ENCODE results near the gene VPS13C. TPM values are rescaled to one million over a fixed set of nuclear protein-coding genes. Genes with fewer than 3 reads are reported as not detected.

Gene VPS13C
- polyA plus RNA-seq, 2 of the 4 experiments (the other 2 are of a cell fraction) = 13.2 to 26.5 TPM

DNA sequence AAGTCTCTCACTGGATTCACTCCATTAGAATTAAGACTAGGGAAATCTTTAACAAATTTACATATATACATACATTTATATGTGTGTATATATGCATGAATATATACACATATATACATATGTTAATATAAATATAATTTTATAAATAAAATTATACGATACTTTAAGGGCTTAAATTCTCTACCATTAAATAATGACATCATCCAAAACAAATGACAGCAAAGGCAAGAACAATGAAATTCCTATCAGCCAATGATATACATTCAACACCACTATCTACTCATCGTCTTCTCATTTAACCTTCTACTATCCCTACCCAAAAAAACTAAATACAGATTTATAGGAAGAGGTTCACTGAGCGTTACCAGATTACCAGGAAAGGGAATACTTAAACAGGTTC is 152.0 kb downstream of the VPS13C start:
- Histone ChIP-seq H3K4me2 (no peak overlapping the region), H3K4me3 (no peak overlapping the region), H3K4me1 (peaks cover 8% of the 10 kb centered on the region; the same call in 2 of the 3 replicates), H3K27ac (no peak overlapping the region), H3K9me3 (no peaks in the 10 kb centered on the region)
- FAIRE-seq = no peak
- TF ChIP-seq POLR2A (IDR thresholded peaks at IDR 0.05; ENCODE audit: low read length) (no peak), CHD4 (IDR thresholded peaks at IDR 0.05; ENCODE audit: borderline replicate concordance) (no peak), ZFP36 (IDR thresholded peaks at IDR 0.05; ENCODE audit: borderline replicate concordance, partially characterized antibody) (no peak), MAX (IDR thresholded peaks at IDR 0.05) (no peak), NR3C1 (IDR thresholded peaks at IDR 0.05) (no peak), CHD2 (IDR thresholded peaks at IDR 0.05; ENCODE audit: low read length, partially characterized antibody) (no peak), SMC3 (IDR thresholded peaks at IDR 0.05) (no peak)
- 86% methylated on average over 3 of the region's 3 CpGs for WGBS (ENCODE audit: missing lambda C conversion rate)
- no peak for DNase-seq (ENCODE audit: low read depth in 1 of 2, low spot score in 1 of 2)
- CTCF ChIA-PET = interaction anchor here (0.7 kb wide), 1 partner anchor 9 kb away, joined by 3 read pairs; no protein-coding TSS in a partner anchor
- POLR2A ChIA-PET = no interaction called here
- ATAC-seq = no peak

GRCh38 chr15:61907753-61908086 is 152.5 kb downstream of the VPS13C start:
- 88% methylated on average over 1 of the region's 1 CpG for WGBS (ENCODE audit: missing lambda C conversion rate)
- H3K4me3 ChIP-seq = no peak overlapping the region
- H3K9me3 ChIP-seq = no peaks in the 10 kb centered on the region
- H3K27ac ChIP-seq = no peak overlapping the region
- POLR2A ChIA-PET = no interaction called here
- no peak for FAIRE-seq
- DNase-seq (ENCODE audit: low read depth in 1 of 2, low spot score in 1 of 2) = no peak
- ATAC-seq = no peak
- CTCF ChIA-PET = no interaction called here
- H3K4me2 ChIP-seq = 0 out of 3 replicates have a peak overlapping the region, but pooled peaks have one; percentile 21
- no peak for TF ChIP-seq FOSL2 (IDR thresholded peaks at IDR 0.05)
- TF ChIP-seq FOSL2 (CRISPR knock-in tag; IDR thresholded peaks at IDR 0.05) = no peak
- no peak for TF ChIP-seq HDAC2 (IDR thresholded peaks at IDR 0.05)
- TF ChIP-seq ESRRA (IDR thresholded peaks at IDR 0.05; ENCODE audit: borderline replicate concordance, low read length) = no peak
- TF ChIP-seq MAFK (IDR thresholded peaks at IDR 0.05; ENCODE audit: partially characterized antibody) = no peak
- no peak for TF ChIP-seq KDM1A (IDR thresholded peaks at IDR 0.05; ENCODE audit: low read depth)
- no peak for TF ChIP-seq BHLHE40 (IDR thresholded peaks at IDR 0.05; ENCODE audit: low read depth, low read length)
- no peak for TF ChIP-seq SREBF2 (IDR thresholded peaks at IDR 0.05)
- no peak for TF ChIP-seq USF2 (IDR thresholded peaks at IDR 0.05)
- no peak for TF ChIP-seq NFE2L2 (conservative IDR thresholded peaks at IDR 0.05; ENCODE audit: low read length)
- no peak for TF ChIP-seq HEYL (CRISPR knock-in tag; IDR thresholded peaks at IDR 0.05)
- no peak for TF ChIP-seq RNF2 (IDR thresholded peaks at IDR 0.05; ENCODE audit: borderline replicate concordance, low read depth)
- no peak for TF ChIP-seq ZSCAN20 (CRISPR knock-in tag; IDR thresholded peaks at IDR 0.05)
- no peak for TF ChIP-seq NPAS2 (CRISPR knock-in tag; IDR thresholded peaks at IDR 0.05; ENCODE audit: borderline replicate concordance)
- no peak for TF ChIP-seq KDM5A (IDR thresholded peaks at IDR 0.05)
- TF ChIP-seq RARB (CRISPR knock-in tag; IDR thresholded peaks at IDR 0.05) = no peak
- TF ChIP-seq FOSB (CRISPR knock-in tag; IDR thresholded peaks at IDR 0.05) = no peak
- H3K4me1 ChIP-seq = peaks cover 8% of the 10 kb centered on the region; the same call in 2 of the 3 replicates

DNA sequence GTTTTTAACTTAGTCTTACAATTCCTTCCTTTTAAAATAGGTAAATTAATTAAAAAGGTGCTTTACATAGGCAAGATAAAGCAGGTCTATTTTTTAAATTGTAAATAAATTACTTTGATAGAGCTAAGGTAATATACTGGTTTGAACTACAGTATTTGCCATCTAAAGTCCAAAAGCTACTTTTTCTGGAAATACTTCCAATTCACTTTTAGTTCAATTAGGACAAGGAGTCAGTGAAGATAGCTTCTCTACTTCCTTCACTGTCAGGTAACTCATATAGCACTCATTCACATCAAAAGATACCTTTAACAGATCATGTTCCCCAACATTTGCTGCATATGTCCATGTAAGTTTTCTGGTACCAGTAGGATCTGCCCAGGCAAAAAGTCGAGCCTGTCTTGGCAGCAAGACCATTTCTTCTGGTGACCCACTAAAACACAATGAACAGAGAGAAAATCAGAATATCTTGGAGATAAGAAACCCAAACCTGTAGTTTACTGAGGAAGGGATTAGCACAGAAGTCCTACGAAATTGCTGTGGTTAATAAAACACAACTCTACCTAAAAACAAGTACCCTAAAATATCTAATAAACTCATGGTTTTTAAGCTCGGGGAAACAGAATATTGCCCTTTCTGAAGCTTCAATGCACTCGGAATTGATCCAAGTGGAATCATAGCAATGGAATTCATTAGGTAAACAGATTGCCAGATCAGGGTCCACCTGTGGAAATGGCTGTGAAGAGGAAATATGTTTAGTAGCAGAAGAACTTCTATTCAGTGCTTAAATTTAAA is 153.1 kb downstream of the VPS13C start:
- Histone ChIP-seq H3K27ac (no peak overlapping the region), H3K4me3 (no peak overlapping the region), H3K4me1 (peaks cover 8% of the 10 kb centered on the region; the same call in 2 of the 3 replicates), H3K4me2 (0 out of 3 replicates have a peak overlapping the region, but pooled peaks have one; percentile 21), H3K9me3 (no peaks in the 10 kb centered on the region)
- FAIRE-seq (no peak), ATAC-seq (no peak), DNase-seq (ENCODE audit: low read depth in 1 of 2, low spot score in 1 of 2) (no peak)
- ChIA-PET POLR2A (no interaction called here), CTCF (interaction anchor here (0.9 kb wide), 1 partner anchor 1322 kb away, joined by 3 read pairs; no protein-coding TSS in a partner anchor)
- 54% methylated on average over 4 of the region's 4 CpGs for WGBS (ENCODE audit: missing lambda C conversion rate)
- no peak for TF ChIP-seq ESRRA (IDR thresholded peaks at IDR 0.05; ENCODE audit: borderline replicate concordance, low read length)
- no peak for TF ChIP-seq PHF8 (IDR thresholded peaks at IDR 0.05; ENCODE audit: borderline replicate concordance, low read depth)
- no peak for TF ChIP-seq SREBF2 (IDR thresholded peaks at IDR 0.05)
- no peak for TF ChIP-seq CBX8 (IDR thresholded peaks at IDR 0.05)
- TF ChIP-seq MAFK (IDR thresholded peaks at IDR 0.05; ENCODE audit: partially characterized antibody) = no peak
- no peak for TF ChIP-seq NPAS2 (CRISPR knock-in tag; IDR thresholded peaks at IDR 0.05; ENCODE audit: borderline replicate concordance)
- TF ChIP-seq, protein P1, sequence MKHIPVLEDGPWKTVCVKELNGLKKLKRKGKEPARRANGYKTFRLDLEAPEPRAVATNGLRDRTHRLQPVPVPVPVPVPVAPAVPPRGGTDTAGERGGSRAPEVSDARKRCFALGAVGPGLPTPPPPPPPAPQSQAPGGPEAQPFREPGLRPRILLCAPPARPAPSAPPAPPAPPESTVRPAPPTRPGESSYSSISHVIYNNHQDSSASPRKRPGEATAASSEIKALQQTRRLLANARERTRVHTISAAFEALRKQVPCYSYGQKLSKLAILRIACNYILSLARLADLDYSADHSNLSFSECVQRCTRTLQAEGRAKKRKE (CRISPR knock-in tag; IDR thresholded peaks at IDR 0.05; ENCODE audit: low read depth) = no peak
- no peak for TF ChIP-seq CBX2 (IDR thresholded peaks at IDR 0.05; ENCODE audit: borderline replicate concordance, low read depth)
- TF ChIP-seq NR3C1 (IDR thresholded peaks at IDR 0.05) = no peak
- TF ChIP-seq RARB (CRISPR knock-in tag; IDR thresholded peaks at IDR 0.05) = no peak
- TF ChIP-seq CHD4 (IDR thresholded peaks at IDR 0.05; ENCODE audit: borderline replicate concordance) = no peak
- TF ChIP-seq MYC (IDR thresholded peaks at IDR 0.05; ENCODE audit: borderline replicate concordance, low read length) = no peak
- TF ChIP-seq, protein P2, sequence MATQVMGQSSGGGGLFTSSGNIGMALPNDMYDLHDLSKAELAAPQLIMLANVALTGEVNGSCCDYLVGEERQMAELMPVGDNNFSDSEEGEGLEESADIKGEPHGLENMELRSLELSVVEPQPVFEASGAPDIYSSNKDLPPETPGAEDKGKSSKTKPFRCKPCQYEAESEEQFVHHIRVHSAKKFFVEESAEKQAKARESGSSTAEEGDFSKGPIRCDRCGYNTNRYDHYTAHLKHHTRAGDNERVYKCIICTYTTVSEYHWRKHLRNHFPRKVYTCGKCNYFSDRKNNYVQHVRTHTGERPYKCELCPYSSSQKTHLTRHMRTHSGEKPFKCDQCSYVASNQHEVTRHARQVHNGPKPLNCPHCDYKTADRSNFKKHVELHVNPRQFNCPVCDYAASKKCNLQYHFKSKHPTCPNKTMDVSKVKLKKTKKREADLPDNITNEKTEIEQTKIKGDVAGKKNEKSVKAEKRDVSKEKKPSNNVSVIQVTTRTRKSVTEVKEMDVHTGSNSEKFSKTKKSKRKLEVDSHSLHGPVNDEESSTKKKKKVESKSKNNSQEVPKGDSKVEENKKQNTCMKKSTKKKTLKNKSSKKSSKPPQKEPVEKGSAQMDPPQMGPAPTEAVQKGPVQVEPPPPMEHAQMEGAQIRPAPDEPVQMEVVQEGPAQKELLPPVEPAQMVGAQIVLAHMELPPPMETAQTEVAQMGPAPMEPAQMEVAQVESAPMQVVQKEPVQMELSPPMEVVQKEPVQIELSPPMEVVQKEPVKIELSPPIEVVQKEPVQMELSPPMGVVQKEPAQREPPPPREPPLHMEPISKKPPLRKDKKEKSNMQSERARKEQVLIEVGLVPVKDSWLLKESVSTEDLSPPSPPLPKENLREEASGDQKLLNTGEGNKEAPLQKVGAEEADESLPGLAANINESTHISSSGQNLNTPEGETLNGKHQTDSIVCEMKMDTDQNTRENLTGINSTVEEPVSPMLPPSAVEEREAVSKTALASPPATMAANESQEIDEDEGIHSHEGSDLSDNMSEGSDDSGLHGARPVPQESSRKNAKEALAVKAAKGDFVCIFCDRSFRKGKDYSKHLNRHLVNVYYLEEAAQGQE (IDR thresholded peaks at IDR 0.05) = no peak
- no peak for TF ChIP-seq RFX5 (IDR thresholded peaks at IDR 0.05)

Measured in A549 (cell line).